ENCODE measurements around the gene KLHL40. TPM values are rescaled to one million over a fixed set of nuclear protein-coding genes. Genes with fewer than 3 reads are reported as not detected.

KLHL40 gene
- not detected in 2 replicates for polyA plus RNA-seq
- not detected in 2 replicates for polyA minus RNA-seq

GRCh38 chr3:42685363-42685881, at the start of gene KLHL40:
Gene KLHL40, plus strand, starts transcription at chr3:42685537. Its CDS starts 82 bp downstream, at chr3:42685619.
- Histone ChIP-seq H3K79me2 (replicated peaks; ENCODE audit: insufficient read depth, low read length) (no peaks in the 10 kb centered on the region), H3K27me3 (ENCODE audit: insufficient read depth, low read depth, low read length) (no peaks in the 10 kb centered on the region), H2AFZ (ENCODE audit: low read depth, low read length) (no peak within 1 kb of the TSS), H3K9me2 (ENCODE audit: insufficient read depth, low read length) (no peaks in the 10 kb centered on the region), H3K27ac (ENCODE audit: low read length) (no peak within 1 kb of the TSS), H3K4me3 (ENCODE audit: low read length) (no peak within 1 kb of the TSS), H3K36me3 (ENCODE audit: insufficient read depth, low read length) (no peaks in the 10 kb centered on the region), H4K20me1 (ENCODE audit: insufficient read depth) (no peaks in the 10 kb centered on the region), H3K9ac (ENCODE audit: low read length) (no peak within 1 kb of the TSS), H3K9me3 (ENCODE audit: low read length) (no peaks in the 10 kb centered on the region), H3F3A (ENCODE audit: insufficient read depth, low read length, poor library complexity, severe bottlenecking) (no peaks in the 10 kb centered on the region), H3K4me2 (ENCODE audit: low read length) (no peak within 1 kb of the TSS)
- TF ChIP-seq, protein P1, sequence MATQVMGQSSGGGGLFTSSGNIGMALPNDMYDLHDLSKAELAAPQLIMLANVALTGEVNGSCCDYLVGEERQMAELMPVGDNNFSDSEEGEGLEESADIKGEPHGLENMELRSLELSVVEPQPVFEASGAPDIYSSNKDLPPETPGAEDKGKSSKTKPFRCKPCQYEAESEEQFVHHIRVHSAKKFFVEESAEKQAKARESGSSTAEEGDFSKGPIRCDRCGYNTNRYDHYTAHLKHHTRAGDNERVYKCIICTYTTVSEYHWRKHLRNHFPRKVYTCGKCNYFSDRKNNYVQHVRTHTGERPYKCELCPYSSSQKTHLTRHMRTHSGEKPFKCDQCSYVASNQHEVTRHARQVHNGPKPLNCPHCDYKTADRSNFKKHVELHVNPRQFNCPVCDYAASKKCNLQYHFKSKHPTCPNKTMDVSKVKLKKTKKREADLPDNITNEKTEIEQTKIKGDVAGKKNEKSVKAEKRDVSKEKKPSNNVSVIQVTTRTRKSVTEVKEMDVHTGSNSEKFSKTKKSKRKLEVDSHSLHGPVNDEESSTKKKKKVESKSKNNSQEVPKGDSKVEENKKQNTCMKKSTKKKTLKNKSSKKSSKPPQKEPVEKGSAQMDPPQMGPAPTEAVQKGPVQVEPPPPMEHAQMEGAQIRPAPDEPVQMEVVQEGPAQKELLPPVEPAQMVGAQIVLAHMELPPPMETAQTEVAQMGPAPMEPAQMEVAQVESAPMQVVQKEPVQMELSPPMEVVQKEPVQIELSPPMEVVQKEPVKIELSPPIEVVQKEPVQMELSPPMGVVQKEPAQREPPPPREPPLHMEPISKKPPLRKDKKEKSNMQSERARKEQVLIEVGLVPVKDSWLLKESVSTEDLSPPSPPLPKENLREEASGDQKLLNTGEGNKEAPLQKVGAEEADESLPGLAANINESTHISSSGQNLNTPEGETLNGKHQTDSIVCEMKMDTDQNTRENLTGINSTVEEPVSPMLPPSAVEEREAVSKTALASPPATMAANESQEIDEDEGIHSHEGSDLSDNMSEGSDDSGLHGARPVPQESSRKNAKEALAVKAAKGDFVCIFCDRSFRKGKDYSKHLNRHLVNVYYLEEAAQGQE (IDR thresholded peaks at IDR 0.05; ENCODE audit: borderline replicate concordance): no peak
- no peak for TF ChIP-seq SMC3 (conservative IDR thresholded peaks at IDR 0.05; ENCODE audit: poor library complexity)

DNA sequence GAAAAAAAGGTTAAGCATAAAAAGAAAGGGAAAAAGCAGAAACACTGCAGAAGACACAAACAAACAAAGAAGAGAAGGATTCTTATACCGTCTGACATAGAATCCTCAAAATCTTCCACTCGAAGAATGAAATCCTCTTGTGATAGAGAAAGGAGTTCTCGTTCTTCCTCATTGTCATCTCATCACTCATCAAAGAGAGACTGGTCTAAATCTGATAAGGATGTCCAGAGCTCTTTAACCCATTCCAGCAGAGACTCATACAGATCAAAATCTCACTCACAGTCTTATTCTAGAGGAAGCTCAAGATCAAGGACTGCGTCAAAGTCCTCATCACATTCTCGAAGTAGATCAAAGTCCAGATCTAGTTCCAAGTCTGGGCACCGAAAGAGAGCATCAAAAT, 48.3 kb upstream of the KLHL40 start:
- H3K36me3 ChIP-seq (ENCODE audit: insufficient read depth, low read length): peaks cover 15% of the 10 kb centered on the region
- no peak overlapping the region for H2AFZ ChIP-seq (ENCODE audit: low read depth, low read length)
- H3K9me2 ChIP-seq (ENCODE audit: insufficient read depth, low read length): no peaks in the 10 kb centered on the region
- H4K20me1 ChIP-seq (ENCODE audit: insufficient read depth): no peaks in the 10 kb centered on the region
- H3K27me3 ChIP-seq (ENCODE audit: insufficient read depth, low read depth, low read length): no peaks in the 10 kb centered on the region
- H3K79me2 ChIP-seq (replicated peaks; ENCODE audit: insufficient read depth, low read length): no peaks in the 10 kb centered on the region
- H3F3A ChIP-seq (ENCODE audit: insufficient read depth, low read length, poor library complexity, severe bottlenecking): no peaks in the 10 kb centered on the region
- no peak overlapping the region for H3K4me2 ChIP-seq (ENCODE audit: low read length)
- no peak overlapping the region for H3K9ac ChIP-seq (ENCODE audit: low read length)
- no peak overlapping the region for H3K4me3 ChIP-seq (ENCODE audit: low read length)
- no peak for TF ChIP-seq MXI1 (conservative IDR thresholded peaks at IDR 0.05; ENCODE audit: poor library complexity, severe bottlenecking)
- H3K9me3 ChIP-seq (ENCODE audit: low read length): no peaks in the 10 kb centered on the region
- no peak overlapping the region for H3K27ac ChIP-seq (ENCODE audit: low read length)

DNA sequence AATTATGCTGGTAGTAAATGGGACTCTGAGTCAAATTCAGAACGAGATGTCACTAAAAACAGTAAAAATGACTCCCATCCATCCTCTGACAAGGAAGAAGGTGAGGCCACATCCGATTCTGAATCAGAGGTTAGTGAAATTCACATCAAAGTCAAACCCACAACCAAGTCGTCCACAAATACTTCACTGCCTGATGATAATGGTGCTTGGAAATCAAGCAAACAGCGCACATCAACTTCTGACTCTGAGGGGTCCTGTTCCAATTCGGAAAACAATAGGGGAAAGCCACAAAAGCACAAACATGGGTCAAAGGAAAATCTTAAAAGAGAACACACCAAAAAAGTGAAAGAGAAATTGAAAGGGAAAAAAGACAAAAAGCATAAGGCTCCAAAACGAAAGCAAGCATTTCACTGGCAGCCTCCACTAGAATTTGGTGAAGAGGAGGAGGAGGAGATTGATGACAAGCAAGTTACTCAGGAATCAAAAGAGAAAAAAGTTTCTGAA, 46.9 kb upstream of the KLHL40 start:
- no peak for TF ChIP-seq POLR2AphosphoS5 (IDR thresholded peaks at IDR 0.05)
- no peak for TF ChIP-seq SMC3 (conservative IDR thresholded peaks at IDR 0.05; ENCODE audit: poor library complexity)
- no peak for TF ChIP-seq EP300 (conservative IDR thresholded peaks at IDR 0.05; ENCODE audit: poor library complexity, severe bottlenecking)
- TF ChIP-seq, protein P1 (IDR thresholded peaks at IDR 0.05; ENCODE audit: borderline replicate concordance): no peak
- TF ChIP-seq EZH2 (IDR thresholded peaks at IDR 0.05; ENCODE audit: borderline replicate concordance, insufficient read depth, low read length, poor library complexity, severe bottlenecking): no peak
- TF ChIP-seq CTCF (IDR thresholded peaks at IDR 0.05; ENCODE audit: poor library complexity, severe bottlenecking): no peak
- no peak for TF ChIP-seq TAF1 (IDR thresholded peaks at IDR 0.05; ENCODE audit: low read depth)
- no peak for TF ChIP-seq MXI1 (conservative IDR thresholded peaks at IDR 0.05; ENCODE audit: poor library complexity, severe bottlenecking)
- TF ChIP-seq RAD21 (conservative IDR thresholded peaks at IDR 0.05): no peak
- no peaks in the 10 kb centered on the region for H3K79me2 ChIP-seq (replicated peaks; ENCODE audit: insufficient read depth, low read length)
- H3F3A ChIP-seq (ENCODE audit: insufficient read depth, low read length, poor library complexity, severe bottlenecking): no peaks in the 10 kb centered on the region
- no peaks in the 10 kb centered on the region for H4K20me1 ChIP-seq (ENCODE audit: insufficient read depth)
- no peaks in the 10 kb centered on the region for H3K9me2 ChIP-seq (ENCODE audit: insufficient read depth, low read length)
- H3K4me2 ChIP-seq (ENCODE audit: low read length): no peak overlapping the region
- H2AFZ ChIP-seq (ENCODE audit: low read depth, low read length): no peak overlapping the region
- no peak overlapping the region for H3K27ac ChIP-seq (ENCODE audit: low read length)
- no peaks in the 10 kb centered on the region for H3K27me3 ChIP-seq (ENCODE audit: insufficient read depth, low read depth, low read length)
- H3K36me3 ChIP-seq (ENCODE audit: insufficient read depth, low read length): peaks cover 9% of the 10 kb centered on the region
- no peak overlapping the region for H3K9ac ChIP-seq (ENCODE audit: low read length)
- no peak overlapping the region for H3K4me3 ChIP-seq (ENCODE audit: low read length)
- H3K9me3 ChIP-seq (ENCODE audit: low read length): no peaks in the 10 kb centered on the region
